Parathyroid adenoma (tissue), 2 donors: Measurements from ENCODE around the gene IMMP2L.

Experiments used
- H2AFZ ChIP-seq: fragments of 300-600 bp; sonication (generic); one replicate; pipeline ENCODE4 v1.7.0; 2017; ENCODE audit warnings: antibody characterized with exemption, mild to moderate bottlenecking
- H3K27ac ChIP-seq: fragments of 300-600 bp; sonication (generic); one replicate; pipeline ENCODE4 v1.7.0; 2017
- H3K27me3 ChIP-seq: fragments of 300-600 bp; sonication (generic); one replicate; pipeline ENCODE4 v1.7.0; 2017; ENCODE audit warnings: low read length; ENCODE audit not compliant: control insufficient read depth, insufficient read depth
- H3K36me3 ChIP-seq: fragments of 300-600 bp; sonication (generic); one replicate; pipeline ENCODE4 v1.7.0; 2017; ENCODE audit warnings: low read length; ENCODE audit not compliant: control insufficient read depth, insufficient read depth
- H3K4me1 ChIP-seq: fragments of 300-600 bp; sonication (generic); one replicate; pipeline ENCODE4 v1.7.0; 2017; ENCODE audit warnings: control low read depth
- H3K4me2 ChIP-seq: fragments of 300-600 bp; sonication (generic); one replicate; pipeline ENCODE4 v1.7.0; 2017; ENCODE audit warnings: low read length
- H3K4me3 ChIP-seq: fragments of 300-600 bp; sonication (generic); one replicate; pipeline ENCODE4 v1.7.0; 2017; ENCODE audit warnings: low read depth, low read length
- H3K79me2 ChIP-seq: fragments of 300-600 bp; sonication (generic); one replicate; pipeline ENCODE4 v1.7.0; 2017; ENCODE audit warnings: control low read depth
- H3K9ac ChIP-seq: fragments of 300-600 bp; sonication (generic); one replicate; pipeline ENCODE4 v1.7.0; 2017; ENCODE audit warnings: mild to moderate bottlenecking
- H3K9me3 ChIP-seq: fragments of 300-600 bp; sonication (generic); one replicate; pipeline ENCODE4 v1.7.0; 2017; ENCODE audit warnings: low read length; ENCODE audit not compliant: control insufficient read depth
- CTCF ChIP-seq: fragments of 300-600 bp; sonication (generic); IDR thresholded peaks from one replicate; pipeline ENCODE4 v1.7.0; 2017; ENCODE audit warnings: antibody characterized with exemption, mild to moderate bottlenecking
- donor health status: primary hyperparathyroidism.

Gene IMMP2L

DNA sequence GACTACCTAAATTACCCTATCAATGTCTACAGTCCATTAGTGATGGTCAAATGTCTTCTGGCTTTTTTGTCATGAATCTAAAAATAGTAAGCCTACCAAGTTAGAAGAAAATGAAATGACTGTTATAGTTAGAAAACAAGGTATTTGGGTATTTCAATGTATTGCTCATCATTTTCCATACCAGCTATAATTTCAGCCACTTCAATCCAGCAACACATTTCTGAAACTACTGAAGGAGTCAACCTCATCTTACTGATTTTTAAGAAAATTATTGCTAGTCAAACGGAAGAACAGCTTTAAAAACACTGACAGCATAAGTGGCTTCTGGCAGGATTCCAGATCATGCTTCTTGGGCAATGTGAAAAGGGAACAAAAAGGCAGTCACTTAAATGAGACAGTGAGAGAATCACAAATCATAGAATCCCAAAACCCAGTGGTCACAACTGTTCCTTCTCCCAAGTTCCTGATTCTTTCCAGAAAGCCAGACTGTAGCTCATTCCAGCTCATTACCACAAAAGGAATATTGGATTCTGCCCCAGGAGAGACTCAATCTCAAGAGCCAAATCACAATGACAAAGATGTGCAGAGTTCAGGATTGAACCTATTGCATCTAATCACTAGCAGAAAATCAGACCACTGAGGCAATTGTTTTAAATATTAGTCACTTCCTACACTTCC lies 532.6 kb downstream of the IMMP2L start:
- Histone ChIP-seq H2AFZ (no peak overlapping the region), H3K27me3 (no peaks in the 10 kb centered on the region), H3K9me3 (no peaks in the 10 kb centered on the region), H3K27ac (no peak overlapping the region), H3K4me3 (no peak overlapping the region), H3K36me3 (no peaks in the 10 kb centered on the region), H3K9ac (no peak overlapping the region), H3K4me2 (no peak overlapping the region), H3K4me1 (no peaks in the 10 kb centered on the region), H3K79me2 (no peaks in the 10 kb centered on the region)
- TF ChIP-seq CTCF = no peak

- Histone ChIP-seq H3K79me2 (no peaks in the 10 kb centered on the region), H3K4me3 (no peak overlapping the region), H3K27ac (no peak overlapping the region)
Observed at GRCh38 chr7:111029141-111029572, 533.1 kb downstream of the IMMP2L start.

GRCh38 chr7:111027396-111027795 lies 534.9 kb downstream of the IMMP2L start:
- Histone ChIP-seq H3K27me3 (no peaks in the 10 kb centered on the region), H3K4me1 (no peaks in the 10 kb centered on the region), H3K36me3 (no peaks in the 10 kb centered on the region), H3K4me3 (no peak overlapping the region), H3K9me3 (no peaks in the 10 kb centered on the region), H3K79me2 (no peaks in the 10 kb centered on the region), H3K9ac (no peak overlapping the region), H3K4me2 (no peak overlapping the region), H2AFZ (no peak overlapping the region), H3K27ac (no peak overlapping the region)
- TF ChIP-seq CTCF = no peak

More at GRCh38 chr7:111029141-111029572, 533.1 kb downstream of the IMMP2L start:
- no peaks in the 10 kb centered on the region for H3K4me1 ChIP-seq
- H3K9me3 ChIP-seq = no peaks in the 10 kb centered on the region
- H3K27me3 ChIP-seq = no peaks in the 10 kb centered on the region
- H3K4me2 ChIP-seq = no peak overlapping the region
- no peak for TF ChIP-seq CTCF
- no peak overlapping the region for H3K9ac ChIP-seq
- no peaks in the 10 kb centered on the region for H3K36me3 ChIP-seq
- no peak overlapping the region for H2AFZ ChIP-seq

GRCh38 chr7:111026806-111027205 lies 535.5 kb downstream of the IMMP2L start:
- Histone ChIP-seq H3K9me3 (no peaks in the 10 kb centered on the region), H2AFZ (no peak overlapping the region), H3K79me2 (no peaks in the 10 kb centered on the region), H3K4me1 (no peaks in the 10 kb centered on the region), H3K9ac (no peak overlapping the region), H3K4me3 (no peak overlapping the region), H3K27ac (no peak overlapping the region), H3K4me2 (no peak overlapping the region), H3K27me3 (no peaks in the 10 kb centered on the region), H3K36me3 (no peaks in the 10 kb centered on the region)
- no peak for TF ChIP-seq CTCF

DNA sequence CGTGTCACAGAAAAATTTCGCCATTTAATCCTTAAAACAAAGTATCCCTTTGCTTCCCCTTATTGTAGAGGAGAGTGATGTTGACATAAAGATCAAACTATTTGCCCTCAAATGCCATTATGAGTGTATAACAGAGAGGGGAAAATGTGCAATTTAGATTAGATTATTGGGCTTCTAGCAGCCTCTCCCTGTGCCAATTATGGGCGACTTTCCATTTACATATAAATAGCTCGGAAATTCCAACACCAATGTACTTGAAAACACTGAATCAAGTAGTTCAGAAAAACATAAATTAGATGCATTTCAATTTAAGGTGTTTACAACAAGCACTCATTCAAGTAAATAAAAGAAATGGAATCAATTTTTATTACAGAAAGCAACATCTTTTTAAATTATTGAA lies 535.9 kb downstream of the IMMP2L start:
- Histone ChIP-seq H3K4me3 (no peak overlapping the region), H2AFZ (no peak overlapping the region), H3K9me3 (no peaks in the 10 kb centered on the region), H3K27ac (no peak overlapping the region), H3K4me1 (no peaks in the 10 kb centered on the region), H3K27me3 (no peaks in the 10 kb centered on the region), H3K36me3 (no peaks in the 10 kb centered on the region), H3K79me2 (no peaks in the 10 kb centered on the region), H3K9ac (no peak overlapping the region), H3K4me2 (no peak overlapping the region)
- no peak for TF ChIP-seq CTCF
